B cell (primary cell): ENCODE results near the gene CACNA2D4. TPM values are rescaled to one million over a fixed set of nuclear protein-coding genes. Genes with fewer than 3 reads are reported as not detected.

Experiments used
- ATAC-seq: fragments of 200-7000 bp; cut with Tn5 transposase; one replicate; pipeline ENCODE4 v1.10.0; 2021; ENCODE audit warnings: low read depth, mild to moderate bottlenecking, moderate number of reproducible peaks, moderate library complexity
- CTCF ChIA-PET: fragments of 350-600 bp; sonication (Branson Sonifier 250); formaldehyde crosslinking; loops from one replicate; lab custom pipeline; 2021; ENCODE audit warnings: antibody characterized with exemption, inconsistent platforms; lab: Charles Lee
- POLR2A ChIA-PET: fragments of 350-600 bp; sonication (Branson Sonifier 250); formaldehyde crosslinking; loops from one replicate; lab custom pipeline; 2021; ENCODE audit warnings: antibody characterized with exemption; lab: Charles Lee
- DNase-seq: peaks from one replicate; pipeline ENCODE4 v3.0.0; 2013
- H2AFZ ChIP-seq: 2 replicates; pipeline ENCODE4 v1.6.1; 2012; ENCODE audit warnings: mild to moderate bottlenecking, low read depth, low read length; ENCODE audit not compliant: insufficient read depth, poor library complexity, severe bottlenecking
- H3K27ac ChIP-seq, 2 donors: 1 replicate in 1 of 2; 2 replicates in 1 of 2; pipeline ENCODE4 v1.5.1; 2012 to 2013; ENCODE audit warnings: low read length in 2 of 2, mild to moderate bottlenecking in 2 of 2, moderate library complexity in 1 of 2
- H3K27me3 ChIP-seq, 4 experiments: fragments of 200-600 bp in 1 of 4; sonication (generic) in 1 of 4; replicated peaks in 1 of 4; 1 replicate in 2 of 4; 2 replicates in 2 of 4; pipeline versions ENCODE4 v1.6.1 to v1.7.0; 2013 to 2016; ENCODE audit warnings: low read length in 3 of 4, mild to moderate bottlenecking in 2 of 4, mixed read lengths in 1 of 4, moderate library complexity in 1 of 4; ENCODE audit not compliant: insufficient read depth in 4 of 4, control insufficient read depth in 3 of 4; ENCODE audit errors: control extremely low read depth in 1 of 4
- H3K36me3 ChIP-seq, 2 experiments: replicated peaks in 1 of 2; 1 replicate in 1 of 2; 2 replicates in 1 of 2; pipeline versions ENCODE4 v1.6.1 to v1.7.1; 2013; ENCODE audit warnings: low read length in 1 of 2; ENCODE audit not compliant: insufficient read depth in 2 of 2, control insufficient read depth in 1 of 2; ENCODE audit errors: control extremely low read depth in 1 of 2, extremely low read depth in 1 of 2
- H3K4me1 ChIP-seq, 2 donors: fragments of 200-600 bp in 1 of 2; sonication (generic) in 1 of 2; 1 replicate in 1 of 2; 2 replicates in 1 of 2; pipeline versions ENCODE4 v1.5.1 to v1.6.1; 2013 to 2017; ENCODE audit warnings: low read length in 2 of 2; ENCODE audit not compliant: control insufficient read depth in 2 of 2, insufficient read depth in 2 of 2
- H3K4me2 ChIP-seq: replicated peaks from 2 replicates; pipeline ENCODE3; 2012; ENCODE audit warnings: mild to moderate bottlenecking, low read depth, low read length; ENCODE audit not compliant: poor library complexity, severe bottlenecking
- H3K4me3 ChIP-seq, 5 experiments: fragments of 200-600 bp in 1 of 5; sonication (generic) in 1 of 5; 1 replicate in 3 of 5; 2 replicates in 2 of 5; pipeline versions ENCODE4 v1.5.1 to v1.7.0; 2011 to 2016; ENCODE audit warnings: low read length in 4 of 5, mild to moderate bottlenecking in 4 of 5, low read depth in 2 of 5, control low read depth in 1 of 5, moderate library complexity in 1 of 5; ENCODE audit not compliant: insufficient read depth in 1 of 5; ENCODE audit errors: control extremely low read depth in 1 of 5, extremely low read depth in 1 of 5
- H3K79me2 ChIP-seq: fragments of 200-600 bp; sonication (generic); one replicate; pipeline ENCODE4 v1.6.0; 2016; ENCODE audit warnings: low read length; ENCODE audit not compliant: control insufficient read depth, insufficient read depth
- H3K9ac ChIP-seq: fragments of 200-600 bp; sonication (generic); 2 replicates; pipeline ENCODE4 v1.6.1; 2017; ENCODE audit warnings: mild to moderate bottlenecking, low read length, moderate library complexity
- H3K9me3 ChIP-seq, 3 donors: one replicate each; pipeline versions ENCODE4 v1.6.1 to v1.7.1; 2013; ENCODE audit warnings: low read length in 2 of 3; ENCODE audit not compliant: control insufficient read depth in 2 of 3, insufficient read depth in 1 of 3; ENCODE audit errors: control extremely low read depth in 1 of 3
- H4K20me1 ChIP-seq: 2 replicates; pipeline ENCODE4 v1.6.0; 2012; ENCODE audit warnings: mild to moderate bottlenecking, low read length; ENCODE audit not compliant: insufficient read depth, control insufficient read depth, poor library complexity, severe bottlenecking
- H3K27ac Mint-ChIP-seq: one replicate; pipeline ENCODE4 v1.8.0; 2021; ENCODE audit warnings: mixed read lengths
- H3K27me3 Mint-ChIP-seq: one replicate; pipeline ENCODE4 v1.8.0; 2021; ENCODE audit warnings: mixed read lengths
- H3K4me1 Mint-ChIP-seq: one replicate; pipeline ENCODE4 v1.8.0; 2021; ENCODE audit warnings: mixed read lengths
- H3K4me3 Mint-ChIP-seq: one replicate; pipeline ENCODE4 v1.8.0; 2021; ENCODE audit warnings: mixed read lengths
- H3K9me3 Mint-ChIP-seq: one replicate; pipeline ENCODE4 v1.8.0; 2022; ENCODE audit warnings: mixed read lengths; ENCODE audit not compliant: insufficient read depth
- EZH2 ChIP-seq: IDR thresholded peaks from 2 replicates; pipeline ENCODE4 v1.6.1; 2012; ENCODE audit warnings: borderline replicate concordance, low read depth, mild to moderate bottlenecking, moderate library complexity, low read length; ENCODE audit not compliant: insufficient read depth, poor library complexity, severe bottlenecking
- WGBS: methylation state at CpG from one replicate; pipeline ENCODE4 v1.1.5; 2013; ENCODE audit warnings: missing lambda C conversion rate; ENCODE audit not compliant: insufficient coverage; 5-methylcytosine and 5-hydroxymethylcytosine counted together
- intact Hi-C: fragments of 100-400 bp; cut with micrococcal nuclease; formaldehyde crosslinking; loops from one replicate; pipeline ENCODE4 v1.10.0; 2022
- polyA plus RNA-seq: library from polyadenylated mRNA; depleted of rRNA; stranded (reverse); fragments of >200 nt; gene quantifications from 2 replicates; pipeline ENCODE4 v1.2.3, GENCODE V29; 2012
- total RNA-seq, 2 donors: library from RNA; stranded (reverse); fragments of 120-200 nt in 1 of 2; gene quantifications; 1 replicate in 1 of 2; 2 replicates in 1 of 2; pipeline versions ENCODE4 v1.2.3 to v1.2.4, GENCODE V29; 2013 to 2022
- TF ChIP-seq, protein P1 (sequence below): fragments of 200-600 bp; IDR thresholded peaks from one replicate; pipeline ENCODE4 v1.8.0; 2022; ENCODE audit warnings: antibody characterized with exemption, mild to moderate bottlenecking

Gene CACNA2D4
- total and polyA plus RNA-seq, 2 donors (not counting 1 experiment from before 2014, with no cell fraction given) = 6.0 to 7.4 TPM

- Histone ChIP-seq H3K4me2 (no peak overlapping the region), H3K9me3 (peaks cover 0 to 37% (median 17%) of the 10 kb centered on the region in 3 donors), H3K4me3 (no peak overlapping the region), H3K27ac (no peak overlapping the region), H3K4me1 (no peaks in the 10 kb centered on the region), H3K79me2 (no peaks in the 10 kb centered on the region), H4K20me1 (no peaks in the 10 kb centered on the region), H2AFZ (no peak overlapping the region), H3K27me3 (peaks cover 0 to 6% (median 0%) of the 10 kb centered on the region in 4 experiments), H3K9ac (no peak overlapping the region), H3K36me3 (no peaks in the 10 kb centered on the region)
- no peak for TF ChIP-seq EZH2
- TF ChIP-seq, protein P1, sequence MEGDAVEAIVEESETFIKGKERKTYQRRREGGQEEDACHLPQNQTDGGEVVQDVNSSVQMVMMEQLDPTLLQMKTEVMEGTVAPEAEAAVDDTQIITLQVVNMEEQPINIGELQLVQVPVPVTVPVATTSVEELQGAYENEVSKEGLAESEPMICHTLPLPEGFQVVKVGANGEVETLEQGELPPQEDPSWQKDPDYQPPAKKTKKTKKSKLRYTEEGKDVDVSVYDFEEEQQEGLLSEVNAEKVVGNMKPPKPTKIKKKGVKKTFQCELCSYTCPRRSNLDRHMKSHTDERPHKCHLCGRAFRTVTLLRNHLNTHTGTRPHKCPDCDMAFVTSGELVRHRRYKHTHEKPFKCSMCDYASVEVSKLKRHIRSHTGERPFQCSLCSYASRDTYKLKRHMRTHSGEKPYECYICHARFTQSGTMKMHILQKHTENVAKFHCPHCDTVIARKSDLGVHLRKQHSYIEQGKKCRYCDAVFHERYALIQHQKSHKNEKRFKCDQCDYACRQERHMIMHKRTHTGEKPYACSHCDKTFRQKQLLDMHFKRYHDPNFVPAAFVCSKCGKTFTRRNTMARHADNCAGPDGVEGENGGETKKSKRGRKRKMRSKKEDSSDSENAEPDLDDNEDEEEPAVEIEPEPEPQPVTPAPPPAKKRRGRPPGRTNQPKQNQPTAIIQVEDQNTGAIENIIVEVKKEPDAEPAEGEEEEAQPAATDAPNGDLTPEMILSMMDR = no peak
- ATAC-seq (no peak), DNase-seq (no peak)
- H3K4me1 Mint-ChIP-seq = no peaks in the 10 kb centered on the region
- POLR2A ChIA-PET = no interaction called here
- no peaks in the 10 kb centered on the region for H3K9me3 Mint-ChIP-seq
- intact Hi-C loops = no loop called here
- CTCF ChIA-PET = no interaction called here
- H3K27me3 Mint-ChIP-seq = peaks cover 18% of the 10 kb centered on the region
- H3K4me3 Mint-ChIP-seq = no peak overlapping the region
- WGBS = 93% methylated on average over 11 of the region's 11 CpGs
- no peak overlapping the region for H3K27ac Mint-ChIP-seq
These were observed 60.0 kb downstream of the CACNA2D4 start for GRCh38 chr12:1858456-1858855.

DNA sequence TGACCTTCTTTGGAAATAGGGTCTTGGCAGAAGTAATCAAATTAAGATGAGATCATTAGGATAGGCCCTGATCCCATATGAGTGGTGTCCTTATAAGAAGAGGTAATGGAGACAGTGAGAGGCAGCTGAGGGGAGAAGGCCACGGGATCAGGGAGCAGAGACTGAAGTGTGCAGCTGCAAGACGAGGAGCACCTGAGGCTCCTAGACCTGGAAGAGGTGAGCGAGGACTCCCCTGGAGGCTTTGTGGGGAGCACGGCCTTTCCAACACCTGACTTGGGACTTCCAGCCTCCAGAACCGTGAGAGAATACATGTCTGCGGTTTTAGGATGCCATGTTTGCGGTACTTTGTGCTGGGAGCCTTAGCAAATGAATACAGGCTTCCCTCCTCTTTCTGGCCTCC is 60.6 kb downstream of the CACNA2D4 start:
- DNase-seq (no peak), ATAC-seq (no peak)
- H3K27me3 Mint-ChIP-seq = peaks cover 18% of the 10 kb centered on the region
- H3K4me3 ChIP-seq = no peak overlapping the region
- no peak overlapping the region for H3K27ac Mint-ChIP-seq
- 90% methylated on average over 7 of the region's 7 CpGs for WGBS
- H3K9ac ChIP-seq = no peak overlapping the region
- no peaks in the 10 kb centered on the region for H3K36me3 ChIP-seq
- H4K20me1 ChIP-seq = no peaks in the 10 kb centered on the region
- H3K9me3 ChIP-seq = peaks cover 0 to 38% (median 17%) of the 10 kb centered on the region in 3 donors
- ChIA-PET POLR2A (no interaction called here), CTCF (no interaction called here)
- H3K4me1 ChIP-seq = no peaks in the 10 kb centered on the region
- no peak overlapping the region for H2AFZ ChIP-seq
- no peaks in the 10 kb centered on the region for H3K79me2 ChIP-seq
- H3K27ac ChIP-seq = no peak overlapping the region
- no peaks in the 10 kb centered on the region for H3K4me1 Mint-ChIP-seq
- no peak overlapping the region for H3K4me3 Mint-ChIP-seq
- H3K4me2 ChIP-seq = no peak overlapping the region
- intact Hi-C loops = no loop called here
- H3K9me3 Mint-ChIP-seq = no peaks in the 10 kb centered on the region
- H3K27me3 ChIP-seq = peaks cover 0 to 6% (median 0%) of the 10 kb centered on the region in 4 experiments
- TF ChIP-seq, protein P1 = no peak
- TF ChIP-seq EZH2 = no peak
